Epidermal melanocyte (primary cell): ENCODE data around the gene PFKP.
"Not testable (repeated sequence)": the region's sequence is repeated elsewhere in the genome, so short reads cannot be mapped to it uniquely, and the experiment has no call there.

Experiments used
- DNase-seq: peaks from one replicate; pipeline ENCODE4 v3.0.0; 2011; ENCODE audit warnings: low spot score; ENCODE audit not compliant: insufficient read length

The PFKP gene

GRCh38 chr10:3152566-3152935 lies 85.2 kb downstream of the PFKP start:
- DNase-seq = no peak

- no peak for DNase-seq
Observed at GRCh38 chr10:3154666-3155065, 87.3 kb downstream of the PFKP start.

GRCh38 chr10:3159152-3159551 lies 91.8 kb downstream of the PFKP start:
- DNase-seq = no peak

- no peak for DNase-seq
Observed at GRCh38 chr10:3162533-3162932, 95.2 kb downstream of the PFKP start.

- no peak for DNase-seq
Observed at GRCh38 chr10:3163879-3164278, 96.5 kb downstream of the PFKP start.

GRCh38 chr10:3165196-3165595 lies 97.8 kb downstream of the PFKP start:
- no peak for DNase-seq

- no peak for DNase-seq
Observed at GRCh38 chr10:3166496-3167290, 99.3 kb downstream of the PFKP start.

- DNase-seq = no peak
Observed at GRCh38 chr10:3167611-3168330, 100.4 kb downstream of the PFKP start.

GRCh38 chr10:3169271-3169670 lies 101.9 kb downstream of the PFKP start:
- peak; percentile 57 for DNase-seq

GRCh38 chr10:3169673-3170072 lies 102.3 kb downstream of the PFKP start:
- no peak for DNase-seq

- not testable (repeated sequence) for DNase-seq
Observed at GRCh38 chr10:3171488-3171887, 104.1 kb downstream of the PFKP start.

- no peak for DNase-seq
Observed at GRCh38 chr10:3172081-3172445, 104.7 kb downstream of the PFKP start.

GRCh38 chr10:3172446-3173170 lies 105.3 kb downstream of the PFKP start, which contains the start of gene PITRM1:
Gene PITRM1, minus strand, starts transcription at chr10:3172782. Its CDS starts 10 bp downstream, at chr10:3172772.
- DNase-seq = peak; percentile 84

GRCh38 chr10:3173171-3173878 lies 106.0 kb downstream of the PFKP start:
- DNase-seq = no peak

- DNase-seq = no peak
Observed at GRCh38 chr10:3178042-3178441, 110.7 kb downstream of the PFKP start.

- no peak for DNase-seq
Observed at GRCh38 chr10:3179174-3179573, 111.8 kb downstream of the PFKP start.

GRCh38 chr10:3180355-3181025 lies 113.1 kb downstream of the PFKP start:
- DNase-seq = no peak

- no peak for DNase-seq
Observed at GRCh38 chr10:3185386-3185785, 118.0 kb downstream of the PFKP start.

- DNase-seq = no peak
Observed at GRCh38 chr10:3186368-3186767, 119.0 kb downstream of the PFKP start.
